ENCODE measurements around the gene JAK1. TPM values are rescaled to one million over a fixed set of nuclear protein-coding genes. Genes with fewer than 3 reads are reported as not detected.
A peak's percentile ranks its signal among the peaks of the same experiment; 100 is the strongest.

JAK1 gene
- total RNA-seq, 2 donors from 2014 or later: 83.7 to 98.7 TPM

- peak; percentile 25 to 76 for ATAC-seq
Measured at GRCh38 chr1:64956010-64956640, 10.2 kb downstream of the JAK1 start.

GRCh38 chr1:64955097-64956009, 11.0 kb downstream of the JAK1 start:
- intact Hi-C loops (cut with DNase I): no loop called here
- peak; percentile 75 to 80 for ATAC-seq
- no peak for DNase-seq

More at GRCh38 chr1:64956010-64956640, 10.2 kb downstream of the JAK1 start:
- DNase-seq: no peak
- intact Hi-C loops (cut with DNase I): no loop called here

GRCh38 chr1:64953241-64953640, 13.1 kb downstream of the JAK1 start:
- ATAC-seq (no peak), DNase-seq (no peak)
- intact Hi-C loops (cut with DNase I): no loop called here

- intact Hi-C loops (cut with DNase I): no loop called here
- ATAC-seq (no peak), DNase-seq (no peak)
Measured at GRCh38 chr1:64950284-64950809, 16.0 kb downstream of the JAK1 start.

- DNase-seq: no peak
- peak in 1 of 2 donors; percentile 47 for ATAC-seq
- intact Hi-C loops (cut with DNase I): no loop called here
Measured at GRCh38 chr1:64948905-64949833, 17.2 kb downstream of the JAK1 start.

- intact Hi-C loops (cut with DNase I): no loop called here
- ATAC-seq: no peak
- no peak for DNase-seq
Measured at GRCh38 chr1:64948216-64948615, 18.1 kb downstream of the JAK1 start.

- intact Hi-C loops (cut with DNase I): no loop called here
Measured at GRCh38 chr1:64946916-64947315, 19.4 kb downstream of the JAK1 start.

GRCh38 chr1:64944913-64945312, 21.4 kb downstream of the JAK1 start:
- no peak for ATAC-seq
- intact Hi-C loops (cut with DNase I): no loop called here
- DNase-seq: no peak

More at GRCh38 chr1:64946916-64947315, 19.4 kb downstream of the JAK1 start:
- ATAC-seq (no peak), DNase-seq (no peak)

GRCh38 chr1:64942675-64943074, 23.7 kb downstream of the JAK1 start:
- ATAC-seq: no peak
- intact Hi-C loops (cut with DNase I): no loop called here
- no peak for DNase-seq

- intact Hi-C loops (cut with DNase I): no loop called here
- no peak for DNase-seq
- peak in 1 of 2 donors; percentile 35 for ATAC-seq
Measured at GRCh38 chr1:64942118-64942517, 24.2 kb downstream of the JAK1 start.

GRCh38 chr1:64941461-64942117, 24.8 kb downstream of the JAK1 start:
- intact Hi-C loops (cut with DNase I): no loop called here

GRCh38 chr1:64940025-64940424, 26.3 kb downstream of the JAK1 start:
- intact Hi-C loops (cut with DNase I): no loop called here
- no peak for ATAC-seq

More at GRCh38 chr1:64941461-64942117, 24.8 kb downstream of the JAK1 start:
- no peak for ATAC-seq
- no peak for DNase-seq

GRCh38 chr1:64938991-64939390, 27.4 kb downstream of the JAK1 start:
- DNase-seq: no peak
- ATAC-seq: no peak
- intact Hi-C loops (cut with DNase I): no loop called here

More at GRCh38 chr1:64940025-64940424, 26.3 kb downstream of the JAK1 start:
- DNase-seq: no peak

- intact Hi-C loops (cut with DNase I): no loop called here
- ATAC-seq (no peak), DNase-seq (no peak)
Measured at GRCh38 chr1:64936956-64937355, 29.4 kb downstream of the JAK1 start.

GRCh38 chr1:64935551-64936155, 30.7 kb downstream of the JAK1 start:
- DNase-seq (no peak), ATAC-seq (no peak)
- intact Hi-C loops (cut with DNase I): no loop called here

GRCh38 chr1:64934878-64935275, 31.5 kb downstream of the JAK1 start:
- ATAC-seq (no peak), DNase-seq (no peak)
- intact Hi-C loops (cut with DNase I): no loop called here

- no peak for DNase-seq
- ATAC-seq: peak; percentile 56 to 67
- intact Hi-C loops (cut with DNase I): no loop called here
Measured at GRCh38 chr1:64934115-64934877, 32.1 kb downstream of the JAK1 start.

Measured in left cardiac atrium (tissue), 4 donors.